K562 (cell line): ENCODE measurements around the gene CHST12. TPM values are rescaled to one million over a fixed set of nuclear protein-coding genes. Genes with fewer than 3 reads are reported as not detected.

Source experiments
- ATAC-seq: fragments of 200-7000 bp; cut with Tn5 transposase; 3 replicates; pipeline ENCODE4 v1.9.1; 2020; ENCODE audit warnings: moderate library complexity
- BruUV-seq: library from RNA; stranded (reverse); fragments of 400-500 nt; replicated peaks from 2 replicates; lab custom pipeline; 2021; lab: Mats Ljungman, UMichigan
- CTCF ChIA-PET: fragments of 300-600 bp; formaldehyde crosslinking; extraction: SDS; loops from one replicate; lab custom pipeline; 2021; ENCODE audit warnings: low intra/inter-chr PET ratio; lab: Yijun Ruan, JAX
- POLR2A ChIA-PET: fragments of 300-600, 350-650 bp; sonication (Branson Sonifier 250); formaldehyde crosslinking; extraction: SDS; loops from one replicate; lab custom pipeline; 2021; ENCODE audit warnings: antibody characterized with exemption, inconsistent platforms; lab: Yijun Ruan, JAX
- DNase-seq, 4 experiments: peaks; one replicate each; pipeline versions ENCODE4 v3.0.0 to v3.0.0-alpha.2; 2011 to 2018; ENCODE audit warnings: low spot score in 3 of 4, mixed read lengths in 3 of 4; ENCODE audit errors: extremely low read depth in 1 of 4
- FAIRE-seq: peaks from 2 replicates; lab custom pipeline; 2011; peaks lifted over from hg19 to GRCh38; lab: Jason Lieb, UNC
- H2AFZ ChIP-seq: 2 replicates; pipeline ENCODE4 v1.6.0; 2011; ENCODE audit warnings: low read depth, low read length, control low read depth, inconsistent platforms
- H3K27ac ChIP-seq: fragments of 200-600 bp; 3 replicates; pipeline ENCODE4 v1.8.0; 2011; ENCODE audit warnings: low read depth, mild to moderate bottlenecking, control low read depth, inconsistent platforms, low read length, moderate library complexity, mixed read lengths; ENCODE audit errors: extremely low read depth
- H3K27me3 ChIP-seq, 2 experiments: fragments of 300-600 bp in 1 of 2; 2 replicates in 1 of 2; 3 replicates in 1 of 2; pipeline versions ENCODE4 v1.6.0 to v1.8.0; 2011; ENCODE audit warnings: inconsistent platforms in 2 of 2, low read length in 2 of 2, mild to moderate bottlenecking in 1 of 2, mixed read lengths in 1 of 2, moderate library complexity in 1 of 2; ENCODE audit not compliant: control insufficient read depth in 2 of 2, insufficient read depth in 2 of 2
- H3K36me3 ChIP-seq: fragments of 300-600 bp; 3 replicates; pipeline ENCODE4 v1.8.0; 2011; ENCODE audit warnings: mild to moderate bottlenecking, low read length, inconsistent platforms; ENCODE audit not compliant: control insufficient read depth, insufficient read depth
- H3K4me1 ChIP-seq, 2 experiments: fragments of 200-600 bp in 1 of 2; replicated peaks in 1 of 2; 2 replicates in 1 of 2; 3 replicates in 1 of 2; pipeline versions ENCODE4 v1.5.1 to v1.8.0; 2011; ENCODE audit warnings: inconsistent platforms in 2 of 2, low read length in 2 of 2, mild to moderate bottlenecking in 1 of 2, mixed read lengths in 1 of 2, moderate library complexity in 1 of 2; ENCODE audit not compliant: control insufficient read depth in 2 of 2, insufficient read depth in 2 of 2
- H3K4me2 ChIP-seq: 2 replicates; pipeline ENCODE4 v1.6.1; 2011; ENCODE audit warnings: low read length, control low read depth, inconsistent platforms, mixed read lengths; ENCODE audit not compliant: insufficient read depth
- H3K4me3 ChIP-seq: fragments of 200-600 bp; sonication (generic), shearing (Covaris generic); 2 replicates; pipeline ENCODE4 v1.5.1; 2016; ENCODE audit warnings: control low read depth, inconsistent platforms
- H3K79me2 ChIP-seq: fragments of 200-600 bp; 3 replicates; pipeline ENCODE4 v1.8.0; 2011; ENCODE audit warnings: low read length, inconsistent platforms; ENCODE audit not compliant: control insufficient read depth, insufficient read depth
- H3K9ac ChIP-seq, 2 experiments: 2 replicates each; pipeline versions ENCODE4 v1.6.0 to v1.6.1; 2011; ENCODE audit warnings: low read depth in 2 of 2, low read length in 2 of 2, control low read depth in 1 of 2, inconsistent platforms in 1 of 2, mild to moderate bottlenecking in 1 of 2, mixed read lengths in 1 of 2; ENCODE audit not compliant: insufficient read depth in 1 of 2
- H3K9me1 ChIP-seq: one replicate; pipeline ENCODE4 v1.6.0; 2011; ENCODE audit warnings: inconsistent platforms, mild to moderate bottlenecking, low read length, moderate library complexity; ENCODE audit not compliant: control insufficient read depth, insufficient read depth
- H3K9me3 ChIP-seq: replicated peaks from 2 replicates; pipeline ENCODE4 v1.5.1; 2011; ENCODE audit warnings: low read depth, low read length, inconsistent platforms; ENCODE audit not compliant: control insufficient read depth, insufficient read depth
- H4K20me1 ChIP-seq: replicated peaks from 2 replicates; pipeline ENCODE4 v1.6.1; 2011; ENCODE audit warnings: low read length, inconsistent platforms, mixed read lengths; ENCODE audit not compliant: control insufficient read depth, insufficient read depth
- POLR2G ChIP-seq: fragments of 200-400 bp; formaldehyde crosslinking; IDR thresholded peaks from 2 replicates; pipeline ENCODE4 v1.6.1; 2017; ENCODE audit warnings: low read depth, mild to moderate bottlenecking, antibody characterized with exemption, low read length, moderate library complexity
- RBFOX2 ChIP-seq: fragments of 200-400 bp; formaldehyde crosslinking; IDR thresholded peaks from 2 replicates; pipeline ENCODE4 v1.6.1; 2017; ENCODE audit warnings: low read depth, mild to moderate bottlenecking, low read length, moderate library complexity
- RBM22 ChIP-seq: fragments of 200-400 bp; formaldehyde crosslinking; IDR thresholded peaks from 2 replicates; pipeline ENCODE4 v1.6.1; 2018; ENCODE audit warnings: low read length, low read depth; ENCODE audit not compliant: poor library complexity, severe bottlenecking
- SIN3B ChIP-seq: fragments of 450-650 bp; IDR thresholded peaks from 2 replicates; pipeline ENCODE4 v1.6.1; 2017; ENCODE audit warnings: low read depth, mild to moderate bottlenecking, moderate library complexity
- TBP ChIP-seq: optimal IDR thresholded peaks from 2 replicates; pipeline ENCODE3; 2011; ENCODE audit warnings: low read depth, low read length, improper control_type of control experiment
- U2AF2 ChIP-seq: fragments of 200-400 bp; formaldehyde crosslinking; optimal IDR thresholded peaks from 2 replicates; pipeline ENCODE3; 2017; ENCODE audit warnings: low read depth, mild to moderate bottlenecking, low read length
- WGBS: fragments of 100-300 bp; shearing (Covaris generic); methylation state at CpG from one replicate; pipeline ENCODE4 v1.1.6; 2016; ENCODE audit warnings: low coverage, mixed read lengths; ENCODE audit not compliant: insufficient coverage; ENCODE audit errors: missing lambda C conversion rate; 5-methylcytosine and 5-hydroxymethylcytosine counted together
- in situ Hi-C: fragments of 300-500 bp; cut with MboI; formaldehyde crosslinking; loops from 4 replicates; pipeline ENCODE4 v1.15.0; 2018; ENCODE audit warnings: inconsistent platforms, mixed read lengths
- intact Hi-C: fragments of 100-400 bp; cut with micrococcal nuclease; formaldehyde crosslinking; loops from 2 replicates; pipeline ENCODE4 v1.14.2; 2022
- polyA plus RNA-seq, 8 experiments: library from polyadenylated mRNA; depleted of rRNA in 4 of 8; stranded (reverse) in 5 of 8; unstranded in 3 of 8; fragments of >200 nt; fragmentation: Nextera tagmentation in 2 of 8; fragmentation: Illumina TruSeq in 1 of 8; extraction: Ambion mirVana in 2 of 8; extraction: Trizol in 1 of 8; gene quantifications; 2 replicates each; pipeline versions ENCODE4 v1.2.1 to v1.2.3, GENCODE V29; 2011 to 2014; ENCODE audit warnings: inconsistent platforms in 1 of 8, missing spikeins in 1 of 8
- total RNA-seq, 7 experiments: library from RNA; depleted of rRNA in 6 of 7; stranded (reverse); fragments of >200 nt in 6 of 7; fragmentation: Illumina TruSeq in 2 of 7; extraction: Trizol in 2 of 7; gene quantifications; 2 replicates each; pipeline versions ENCODE4 v1.2.1 to v1.2.3, GENCODE V29; 2011 to 2021; ENCODE audit warnings: low replicate concordance in 1 of 7

Gene CHST12
- total and polyA plus RNA-seq, 9 of the 15 experiments (the other 6 are each of a cell fraction or from before 2014, with no cell fraction given), result 0.18 to 19.8 (median 3.6) TPM

- peaks cover 48% of the 10 kb centered on the region for H4K20me1 ChIP-seq
- H3K9me3 ChIP-seq, result no peaks in the 10 kb centered on the region
- FAIRE-seq (no peak), DNase-seq (peak in 2 of 4 experiments; percentile 8 to 11), ATAC-seq (no peak)
- no peaks in the 10 kb centered on the region for H3K9me1 ChIP-seq
- CTCF ChIA-PET, result no interaction called here
- H3K79me2 ChIP-seq, result peaks cover 70% of the 10 kb centered on the region
- no peak overlapping the region for H2AFZ ChIP-seq
- H3K4me3 ChIP-seq, result no peak overlapping the region
- no peaks in the 10 kb centered on the region for H3K27me3 ChIP-seq
- in situ Hi-C loops, result no loop called here
- POLR2A ChIA-PET, result interaction anchor here (0.8 kb wide), 1 partner anchor 9 kb away, joined by 3 read pairs; no protein-coding TSS in a partner anchor
- TF ChIP-seq TBP (no peak), SIN3B (no peak), U2AF2 (no peak), POLR2G (peak; percentile 48), RBFOX2 (peak; percentile 49), RBM22 (peak; percentile 44)
- H3K4me1 ChIP-seq, result peaks cover 1 to 11% of the 10 kb centered on the region in 2 experiments; a peak in 4 of 5 replicates
- WGBS, result 94% methylated on average over 22 of the region's 27 CpGs
- H3K36me3 ChIP-seq, result peaks cover 96% of the 10 kb centered on the region
- H3K27ac ChIP-seq, result no peak overlapping the region
- peak overlapping the region in 1 of 2 experiments; percentile 33; a peak in 1 of 4 replicates for H3K9ac ChIP-seq
- no peak overlapping the region for H3K4me2 ChIP-seq
- intact Hi-C loops, result no loop called here
- no TSS peak for BruUV-seq
Observed at GRCh38 chr7:2362385-2363088, 40.9 kb upstream of the CHST12 start.
